Peyer's patch (tissue), 4 donors: ENCODE measurements around the gene TNS3. TPM values are rescaled to one million over a fixed set of nuclear protein-coding genes. Genes with fewer than 3 reads are reported as not detected.

Experiments
- DNase-seq, 3 donors: peaks; one replicate each; pipeline ENCODE4 v3.0.0-alpha.2; 2017 to 2019
- H3K27ac ChIP-seq, 4 donors: fragments of 200-600 bp; sonication (generic); one replicate each; pipeline ENCODE4 v1.5.1; 2016 to 2019
- H3K27me3 ChIP-seq, 2 donors: fragments of 200-600 bp; sonication (generic); one replicate each; pipeline ENCODE4 v1.5.1; 2019
- H3K36me3 ChIP-seq, 3 donors: fragments of 200-600 bp; sonication (generic); one replicate each; pipeline ENCODE4 v1.5.1; 2016 to 2019
- H3K4me1 ChIP-seq, 4 donors: fragments of 200-600 bp; sonication (generic); one replicate each; pipeline ENCODE4 v1.5.1; 2016 to 2019
- H3K4me3 ChIP-seq, 4 donors: fragments of 200-600 bp; sonication (generic); 1 replicate in 3 of 4; 2 replicates in 1 of 4; pipeline ENCODE4 v1.5.1; 2016 to 2019; ENCODE audit warnings: mild to moderate bottlenecking in 1 of 4
- H3K9me3 ChIP-seq, 4 donors: fragments of 200-600 bp; sonication (generic); one replicate each; pipeline ENCODE4 v1.5.1; 2016 to 2019; ENCODE audit warnings: mild to moderate bottlenecking in 1 of 4
- POLR2A ChIP-seq, 2 donors: fragments of 450-650 bp; IDR thresholded peaks; one replicate each; pipeline ENCODE4 v1.5.1; 2017; ENCODE audit warnings: antibody characterized with exemption in 2 of 2, mild to moderate bottlenecking in 2 of 2, moderate library complexity in 2 of 2
- total RNA-seq, 4 donors: library from RNA; depleted of rRNA; stranded (reverse); fragments of >200 nt; gene quantifications; one replicate each; pipeline ENCODE4 v1.1.0, GENCODE V29; 2016
- TF ChIP-seq, protein P1 (sequence below), 6 experiments: fragments of 450-650 bp in 4 of 6; fragments of 200-600 bp in 2 of 6; sonication (generic) in 1 of 6; IDR thresholded peaks; one replicate each; pipeline ENCODE4 v1.5.1; 2017 to 2019; ENCODE audit warnings: antibody characterized with exemption in 6 of 6, mild to moderate bottlenecking in 3 of 6, moderate library complexity in 1 of 6

The TNS3 gene
- total RNA-seq, 4 donors from 2014 or later, result 79.5 to 157 (median 112) TPM

DNA sequence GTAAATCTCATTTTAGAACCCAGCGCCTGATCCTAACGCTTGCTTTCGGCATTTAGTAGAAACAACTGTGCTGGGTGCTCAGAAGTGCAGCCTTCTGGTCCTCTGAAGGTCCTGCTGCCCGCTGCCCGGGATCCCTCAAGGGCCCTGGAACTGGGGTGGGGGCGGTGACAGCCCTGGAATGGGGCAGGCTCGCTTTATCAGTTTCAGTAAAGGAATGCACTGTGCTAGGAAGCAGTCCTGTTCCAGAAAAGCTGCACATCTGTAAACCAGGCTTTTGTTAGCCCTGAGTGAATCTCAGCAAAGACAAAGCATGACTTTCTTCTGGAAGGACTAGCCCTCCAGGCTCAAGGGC, 254.6 kb downstream of the TNS3 start:
- Histone ChIP-seq H3K4me3 (no peak overlapping the region), H3K9me3 (no peaks in the 10 kb centered on the region), H3K27me3 (no peaks in the 10 kb centered on the region), H3K4me1 (peaks cover 0 to 39% (median 3%) of the 10 kb centered on the region in 4 donors), H3K27ac (peak overlapping the region in 3 of 4 donors; percentile 27 to 78 (median 72)), H3K36me3 (peaks cover 0 to 10% (median 0%) of the 10 kb centered on the region in 3 donors)
- no peak for DNase-seq
- TF ChIP-seq, protein P1, sequence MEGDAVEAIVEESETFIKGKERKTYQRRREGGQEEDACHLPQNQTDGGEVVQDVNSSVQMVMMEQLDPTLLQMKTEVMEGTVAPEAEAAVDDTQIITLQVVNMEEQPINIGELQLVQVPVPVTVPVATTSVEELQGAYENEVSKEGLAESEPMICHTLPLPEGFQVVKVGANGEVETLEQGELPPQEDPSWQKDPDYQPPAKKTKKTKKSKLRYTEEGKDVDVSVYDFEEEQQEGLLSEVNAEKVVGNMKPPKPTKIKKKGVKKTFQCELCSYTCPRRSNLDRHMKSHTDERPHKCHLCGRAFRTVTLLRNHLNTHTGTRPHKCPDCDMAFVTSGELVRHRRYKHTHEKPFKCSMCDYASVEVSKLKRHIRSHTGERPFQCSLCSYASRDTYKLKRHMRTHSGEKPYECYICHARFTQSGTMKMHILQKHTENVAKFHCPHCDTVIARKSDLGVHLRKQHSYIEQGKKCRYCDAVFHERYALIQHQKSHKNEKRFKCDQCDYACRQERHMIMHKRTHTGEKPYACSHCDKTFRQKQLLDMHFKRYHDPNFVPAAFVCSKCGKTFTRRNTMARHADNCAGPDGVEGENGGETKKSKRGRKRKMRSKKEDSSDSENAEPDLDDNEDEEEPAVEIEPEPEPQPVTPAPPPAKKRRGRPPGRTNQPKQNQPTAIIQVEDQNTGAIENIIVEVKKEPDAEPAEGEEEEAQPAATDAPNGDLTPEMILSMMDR (IDR thresholded peaks at IDR 0.05), result no peak
- TF ChIP-seq POLR2A (IDR thresholded peaks at IDR 0.05), result no peak

DNA sequence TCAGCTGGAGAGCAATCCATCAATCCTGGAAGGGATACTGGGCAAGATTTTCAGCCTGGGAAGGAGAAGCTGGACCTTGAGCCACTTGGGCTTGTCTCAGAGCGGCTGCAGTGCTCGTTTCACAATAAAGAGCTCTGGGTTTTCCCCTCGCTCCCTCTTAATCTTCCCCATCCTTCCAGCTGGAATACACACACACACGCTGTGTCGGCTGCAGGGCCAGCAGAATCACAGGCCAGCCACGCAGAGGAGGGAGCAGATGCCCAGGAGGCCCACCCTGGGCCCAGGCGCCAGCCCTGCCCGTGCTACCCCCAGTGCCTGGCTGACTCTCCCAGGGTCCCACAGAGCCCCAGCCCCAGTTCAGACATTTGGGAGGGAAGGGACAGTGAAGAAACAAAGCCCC, 255.1 kb downstream of the TNS3 start:
- no peaks in the 10 kb centered on the region for H3K27me3 ChIP-seq
- H3K4me1 ChIP-seq, result peaks cover 0 to 39% (median 3%) of the 10 kb centered on the region in 4 donors
- peak in 1 of 3 donors; percentile 45 for DNase-seq
- H3K4me3 ChIP-seq, result no peak overlapping the region
- peak overlapping the region in 3 of 4 donors; percentile 44 to 78 (median 72) for H3K27ac ChIP-seq
- TF ChIP-seq, protein P1 (IDR thresholded peaks at IDR 0.05), result no peak
- no peak for TF ChIP-seq POLR2A (IDR thresholded peaks at IDR 0.05)
- peaks cover 0 to 8% (median 0%) of the 10 kb centered on the region in 3 donors for H3K36me3 ChIP-seq
- H3K9me3 ChIP-seq, result no peaks in the 10 kb centered on the region

DNA sequence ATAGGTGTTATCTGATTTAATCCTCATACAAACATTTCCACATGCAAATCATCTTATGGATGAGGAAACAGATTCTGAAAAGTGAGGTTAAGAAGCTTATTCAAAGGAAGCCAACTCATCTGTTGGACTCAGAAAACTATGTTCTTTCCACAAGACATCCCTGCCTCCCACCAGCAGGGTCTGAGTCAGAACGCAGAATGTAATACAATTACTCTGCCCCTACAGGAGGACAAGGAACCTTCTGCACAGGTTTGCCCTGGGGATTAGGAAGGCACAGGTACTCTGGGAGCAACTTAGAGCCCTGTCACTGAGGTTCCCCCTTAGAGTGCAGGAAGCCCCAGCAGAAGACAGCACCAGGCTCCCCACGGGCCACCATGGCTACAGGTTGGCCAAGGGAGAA, 255.7 kb downstream of the TNS3 start:
- H3K27me3 ChIP-seq, result no peaks in the 10 kb centered on the region
- DNase-seq, result no peak
- H3K4me3 ChIP-seq, result no peak overlapping the region
- no peak for TF ChIP-seq POLR2A (IDR thresholded peaks at IDR 0.05)
- TF ChIP-seq, protein P1 (IDR thresholded peaks at IDR 0.05), result no peak
- peaks cover 0 to 39% (median 3%) of the 10 kb centered on the region in 4 donors for H3K4me1 ChIP-seq
- no peaks in the 10 kb centered on the region for H3K9me3 ChIP-seq
- H3K36me3 ChIP-seq, result peaks cover 0 to 10% (median 0%) of the 10 kb centered on the region in 3 donors
- H3K27ac ChIP-seq, result peak overlapping the region in 1 of 4 donors; percentile 6

DNA sequence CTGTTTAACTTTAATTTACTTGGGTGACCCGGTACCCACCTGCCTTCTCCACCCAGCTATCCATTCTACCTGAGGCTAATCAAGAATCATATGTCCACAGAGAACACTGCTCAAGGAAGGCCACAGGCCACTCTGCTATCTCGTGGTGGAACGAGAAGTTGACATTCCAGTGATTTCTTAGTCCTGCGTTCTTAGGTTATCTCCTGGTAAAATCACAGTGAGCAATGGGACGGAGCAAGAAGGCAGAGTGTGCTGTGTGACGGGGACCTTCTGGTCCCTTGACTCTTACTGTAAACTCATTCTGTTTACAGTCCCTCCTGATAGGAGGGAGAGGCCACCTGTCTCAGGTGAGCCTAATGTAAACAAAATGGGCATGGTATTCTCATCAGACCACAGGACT, 256.6 kb downstream of the TNS3 start:
- no peak overlapping the region for H3K4me3 ChIP-seq
- peaks cover 0 to 39% (median 3%) of the 10 kb centered on the region in 4 donors for H3K4me1 ChIP-seq
- peak in 1 of 3 donors; percentile 22 for DNase-seq
- H3K27me3 ChIP-seq, result no peaks in the 10 kb centered on the region
- no peak overlapping the region for H3K27ac ChIP-seq
- peaks cover 0 to 19% (median 0%) of the 10 kb centered on the region in 3 donors for H3K36me3 ChIP-seq
- TF ChIP-seq POLR2A (IDR thresholded peaks at IDR 0.05), result no peak
- TF ChIP-seq, protein P1 (IDR thresholded peaks at IDR 0.05), result no peak
- H3K9me3 ChIP-seq, result no peaks in the 10 kb centered on the region

DNA sequence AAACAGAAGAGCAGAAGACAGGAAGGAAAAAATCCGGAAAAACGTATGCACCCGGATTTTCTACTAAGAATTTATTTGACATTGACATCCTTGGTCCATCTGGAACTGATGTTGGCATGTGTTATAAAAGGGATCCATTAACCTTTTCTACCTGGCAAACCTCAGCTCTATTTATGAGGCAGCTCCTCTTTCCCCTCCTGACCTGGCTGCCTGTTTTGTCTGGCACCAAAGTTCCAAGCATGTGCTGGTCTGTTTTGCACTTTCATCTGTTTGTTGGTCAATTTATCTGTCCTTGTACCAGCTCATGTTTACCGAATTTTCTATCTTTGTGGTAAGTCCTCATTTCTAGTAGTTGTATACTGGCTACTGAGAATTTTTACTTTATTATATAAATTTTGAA, 258.0 kb downstream of the TNS3 start:
- no peak for DNase-seq
- Histone ChIP-seq H3K9me3 (no peaks in the 10 kb centered on the region), H3K4me3 (no peak overlapping the region), H3K27ac (no peak overlapping the region), H3K4me1 (peaks cover 0 to 28% (median 3%) of the 10 kb centered on the region in 4 donors), H3K36me3 (peaks cover 0 to 34% (median 0%) of the 10 kb centered on the region in 3 donors), H3K27me3 (no peaks in the 10 kb centered on the region)
- TF ChIP-seq, protein P1 (IDR thresholded peaks at IDR 0.05), result no peak
- TF ChIP-seq POLR2A (IDR thresholded peaks at IDR 0.05), result no peak

DNA sequence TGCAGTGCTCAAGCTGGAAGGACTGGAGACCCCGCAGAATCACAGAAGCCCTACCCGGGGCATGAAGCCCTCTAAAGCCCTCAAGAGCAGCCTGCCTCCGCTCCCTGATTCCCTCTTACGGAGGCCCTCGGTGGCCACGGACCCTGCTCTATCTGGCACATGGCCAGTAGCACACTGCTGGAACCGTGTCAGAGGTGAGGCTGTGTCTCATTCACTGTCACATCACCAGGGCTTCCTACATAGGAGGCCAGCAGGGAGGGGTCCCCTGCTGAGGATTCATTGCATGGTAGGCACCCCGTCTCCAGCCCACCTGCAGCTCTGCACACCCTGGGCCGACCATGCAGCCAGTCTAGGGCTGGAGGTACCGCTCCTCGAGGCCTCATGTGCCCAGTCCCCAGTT, 259.2 kb downstream of the TNS3 start:
- TF ChIP-seq, protein P1 (IDR thresholded peaks at IDR 0.05), result no peak
- no peak for TF ChIP-seq POLR2A (IDR thresholded peaks at IDR 0.05)
- Histone ChIP-seq H3K4me1 (peaks cover 0 to 16% (median under 1%) of the 10 kb centered on the region in 4 donors), H3K27ac (no peak overlapping the region), H3K27me3 (no peaks in the 10 kb centered on the region), H3K36me3 (peaks cover 0 to 41% (median 0%) of the 10 kb centered on the region in 3 donors), H3K9me3 (no peaks in the 10 kb centered on the region), H3K4me3 (no peak overlapping the region)
- peak in 1 of 3 donors; percentile 41 for DNase-seq
